IPS DF 4.7 (cell line): Measurements from ENCODE around the gene FAM149A.

Experiments
- DNase-seq: peaks from one replicate; pipeline ENCODE4 v3.0.0-alpha.2; 2013; ENCODE audit warnings: low spot score; ENCODE audit errors: extremely low read depth

FAM149A gene

GRCh38 chr4:186201535-186202230, 97.2 kb downstream of the FAM149A start:
- DNase-seq: no peak

DNA sequence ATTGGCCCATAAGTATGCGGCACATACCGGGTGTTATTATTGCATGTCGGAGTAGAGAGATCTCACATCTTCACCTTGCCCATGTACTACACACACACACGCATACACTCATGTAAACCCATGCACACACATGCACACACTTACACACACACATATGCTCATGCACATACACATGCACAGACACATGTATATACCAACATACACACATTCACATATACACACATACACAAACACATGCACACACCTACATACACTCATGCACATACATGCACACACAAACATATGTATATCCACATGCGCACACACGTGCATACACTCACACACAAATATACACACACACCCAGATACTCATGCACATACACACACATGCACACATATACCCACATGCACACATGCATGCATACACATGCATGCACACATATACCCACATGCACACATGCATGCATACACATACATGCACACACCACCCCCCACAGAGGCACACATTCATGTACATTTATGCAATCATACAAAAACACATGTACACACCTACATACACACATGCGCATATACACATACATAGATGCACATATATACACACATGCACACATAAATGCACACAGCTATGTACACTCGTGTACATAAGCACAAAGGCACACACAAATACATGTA, 98.1 kb downstream of the FAM149A start:
- DNase-seq: no peak

GRCh38 chr4:186203406-186203805, 98.9 kb downstream of the FAM149A start:
- no peak for DNase-seq

DNA sequence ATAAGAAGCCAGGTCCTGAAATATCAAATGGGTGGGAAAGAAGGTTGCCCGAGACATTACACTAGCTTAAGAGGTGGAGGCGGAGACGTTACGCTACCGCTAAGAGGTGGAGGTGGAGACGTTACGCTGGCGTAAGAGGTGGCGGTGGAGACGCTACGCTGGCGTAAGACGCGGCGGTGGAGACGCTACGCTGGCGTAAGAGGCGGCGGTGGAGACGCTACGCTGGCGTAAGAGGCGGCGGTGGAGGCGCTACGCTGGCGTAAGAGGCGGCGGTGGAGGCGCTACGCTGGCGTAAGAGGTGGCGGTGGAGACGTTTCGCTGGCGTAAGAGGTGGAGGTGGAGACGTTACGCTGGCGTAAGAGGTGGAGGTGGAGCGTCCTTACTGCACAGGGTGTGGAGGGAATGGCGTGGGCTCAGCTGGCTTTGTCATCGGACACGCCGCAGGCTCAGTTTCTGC, 99.6 kb downstream of the FAM149A start:
- no peak for DNase-seq

- no peak for DNase-seq
These were observed 100.2 kb downstream of the FAM149A start for GRCh38 chr4:186204686-186205085.

GRCh38 chr4:186205156-186205555, 100.7 kb downstream of the FAM149A start:
- no peak for DNase-seq

DNA sequence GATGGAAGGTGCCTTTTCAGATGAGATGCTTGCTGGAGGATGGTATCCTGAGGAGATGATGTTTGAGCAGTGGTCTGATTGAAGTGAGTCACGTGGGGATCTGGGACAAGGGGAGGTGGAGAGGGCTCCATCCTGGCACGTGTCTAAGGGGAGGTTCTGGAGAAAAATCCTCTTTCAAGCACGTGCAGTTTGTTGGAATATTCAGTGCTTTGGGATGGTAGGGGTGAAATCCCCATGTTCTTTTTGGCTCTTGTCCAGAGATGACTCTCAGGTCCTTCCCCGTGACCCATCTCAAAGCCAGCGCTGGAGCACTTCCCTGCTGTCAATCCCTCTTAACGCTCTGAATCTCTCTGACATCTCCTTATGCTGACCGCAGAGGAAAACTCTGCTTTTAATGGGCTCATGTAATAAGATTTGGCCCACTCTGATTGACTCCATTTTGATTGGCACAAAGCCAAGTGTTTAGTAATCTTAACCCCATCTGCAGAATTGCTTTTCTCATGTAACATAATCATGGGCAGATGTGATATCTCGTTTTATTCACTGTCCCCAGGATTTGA, 112.0 kb downstream of the FAM149A start:
- DNase-seq: no peak

DNA sequence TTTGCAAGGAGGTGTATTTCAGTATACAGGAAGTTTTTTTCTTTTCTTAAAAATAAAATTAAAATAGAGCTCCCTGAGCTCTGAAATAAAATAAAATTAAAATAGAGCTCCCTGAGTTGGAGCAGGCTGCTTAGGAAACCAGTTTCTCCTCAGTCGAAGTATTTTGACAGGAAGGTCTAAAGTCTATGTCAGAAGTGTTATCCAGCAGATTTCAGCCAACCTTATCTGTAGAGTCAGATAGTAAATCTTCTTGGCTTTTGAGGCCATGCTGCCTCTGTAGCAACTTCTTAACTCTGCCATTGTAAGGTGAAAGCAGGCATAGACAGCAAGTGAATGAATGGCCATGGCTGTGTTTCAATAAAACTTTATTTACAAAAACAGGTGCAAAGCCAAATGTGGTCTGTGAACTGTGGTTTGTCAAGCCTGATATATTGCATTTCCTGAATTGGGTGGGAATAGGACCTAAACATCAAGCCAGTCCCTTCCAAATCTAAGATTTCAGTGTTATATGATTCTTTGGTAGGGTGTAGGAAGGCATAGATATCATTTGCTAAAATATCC, 113.3 kb downstream of the FAM149A start:
- no peak for DNase-seq

DNA sequence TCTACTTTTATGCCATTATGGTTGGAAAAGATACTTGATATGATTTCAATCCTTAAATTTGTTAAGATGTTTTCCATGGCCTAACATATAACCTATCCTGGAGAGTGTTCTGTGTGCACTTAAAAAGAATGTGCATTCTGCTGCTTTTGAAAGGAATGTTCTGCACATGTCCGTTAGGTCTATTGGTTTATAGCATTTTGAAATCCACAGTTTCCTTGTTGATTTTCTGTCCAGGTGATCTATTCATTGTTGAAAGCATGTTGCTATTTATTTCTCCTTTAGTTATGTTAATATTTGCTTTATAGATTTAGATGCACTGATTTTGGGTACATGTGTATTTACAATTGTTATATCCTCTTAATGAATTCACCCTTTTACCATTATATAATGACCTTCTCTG, 117.1 kb downstream of the FAM149A start:
- DNase-seq: no peak
